HG03060 (cell line): ENCODE results near the gene TLK2.
"Not testable (repeated sequence)": the region's sequence is repeated elsewhere in the genome, so short reads cannot be mapped to it uniquely, and the experiment has no call there.

Source experiments
- ATAC-seq: cut with Tn5 transposase; IDR thresholded peaks from one replicate; pipeline ENCODE4 v1.9.1; 2021; ENCODE audit warnings: low read depth, moderate number of reproducible peaks; ENCODE audit not compliant: unreplicated experiment

Gene TLK2

GRCh38 chr17:62552851-62553659 is 74.4 kb downstream of the TLK2 start:
- ATAC-seq = peak; percentile 56

GRCh38 chr17:62557532-62557931 is 78.9 kb downstream of the TLK2 start:
- not testable (repeated sequence) for ATAC-seq

- not testable (repeated sequence) for ATAC-seq
These were observed 80.3 kb downstream of the TLK2 start for GRCh38 chr17:62558941-62559340.

- not testable (repeated sequence) for ATAC-seq
These were observed 82.3 kb downstream of the TLK2 start for GRCh38 chr17:62560971-62561370.

GRCh38 chr17:62562656-62563055 is 84.0 kb downstream of the TLK2 start:
- no peak for ATAC-seq

- ATAC-seq = no peak
These were observed 87.2 kb downstream of the TLK2 start for GRCh38 chr17:62565817-62566216.

GRCh38 chr17:62566996-62567578 is 88.5 kb downstream of the TLK2 start:
- no peak for ATAC-seq

GRCh38 chr17:62572488-62572887 is 93.9 kb downstream of the TLK2 start:
- no peak for ATAC-seq

GRCh38 chr17:62572888-62573401 is 94.3 kb downstream of the TLK2 start:
- ATAC-seq = no peak

- ATAC-seq = no peak
These were observed 95.0 kb downstream of the TLK2 start for GRCh38 chr17:62573480-62574117.

GRCh38 chr17:62576382-62576781 is 97.8 kb downstream of the TLK2 start:
- ATAC-seq = no peak

GRCh38 chr17:62578757-62579487 is 100.3 kb downstream of the TLK2 start:
- ATAC-seq = no peak

- ATAC-seq = no peak
These were observed 102.3 kb downstream of the TLK2 start for GRCh38 chr17:62580947-62581346.

GRCh38 chr17:62581764-62582163 is 103.1 kb downstream of the TLK2 start:
- ATAC-seq = no peak

- no peak for ATAC-seq
These were observed 108.9 kb downstream of the TLK2 start for GRCh38 chr17:62587554-62587953.

GRCh38 chr17:62588109-62588508 is 109.5 kb downstream of the TLK2 start:
- no peak for ATAC-seq

GRCh38 chr17:62591333-62591732 is 112.7 kb downstream of the TLK2 start:
- ATAC-seq = no peak

GRCh38 chr17:62591822-62592221 is 113.2 kb downstream of the TLK2 start:
- ATAC-seq = not testable (repeated sequence)

GRCh38 chr17:62592341-62593099 is 113.9 kb downstream of the TLK2 start:
- no peak for ATAC-seq

GRCh38 chr17:62595484-62595883 is 116.9 kb downstream of the TLK2 start:
- no peak for ATAC-seq
